GM12875 (cell line): ENCODE measurements around the gene STIM2.

ENCODE experiments used
- H3K4me3 ChIP-seq: one replicate; pipeline ENCODE4 v1.5.1; 2011; ENCODE audit warnings: low read depth, low read length, control low read depth
- CTCF ChIP-seq: IDR thresholded peaks from 2 replicates; pipeline ENCODE4 v1.5.1; 2011; ENCODE audit warnings: low read depth, mild to moderate bottlenecking, control low read depth, inconsistent platforms, low read length, moderate library complexity, borderline replicate concordance; ENCODE audit not compliant: insufficient read depth

The STIM2 gene

GRCh38 chr4:26899991-26900390 is 39.4 kb downstream of the STIM2 start:
- TF ChIP-seq CTCF = no peak

GRCh38 chr4:26900765-26901164 is 40.1 kb downstream of the STIM2 start:
- no peak for TF ChIP-seq CTCF
- H3K4me3 ChIP-seq = no peak overlapping the region

More at GRCh38 chr4:26899991-26900390, 39.4 kb downstream of the STIM2 start:
- no peak overlapping the region for H3K4me3 ChIP-seq

- no peak overlapping the region for H3K4me3 ChIP-seq
- no peak for TF ChIP-seq CTCF
Observed at GRCh38 chr4:26905172-26905571, 44.5 kb downstream of the STIM2 start.

- no peak for TF ChIP-seq CTCF
- no peak overlapping the region for H3K4me3 ChIP-seq
Observed at GRCh38 chr4:26907731-26908599, 47.3 kb downstream of the STIM2 start.

- TF ChIP-seq CTCF = no peak
- H3K4me3 ChIP-seq = no peak overlapping the region
Observed at GRCh38 chr4:26909369-26909768, 48.7 kb downstream of the STIM2 start.

GRCh38 chr4:26911254-26911653 is 50.6 kb downstream of the STIM2 start:
- no peak overlapping the region for H3K4me3 ChIP-seq
- TF ChIP-seq CTCF = no peak

- no peak overlapping the region for H3K4me3 ChIP-seq
- no peak for TF ChIP-seq CTCF
Observed at GRCh38 chr4:26912069-26912468, 51.4 kb downstream of the STIM2 start.
